ENCODE data around the gene SCGB1A1.

Gene SCGB1A1

DNA sequence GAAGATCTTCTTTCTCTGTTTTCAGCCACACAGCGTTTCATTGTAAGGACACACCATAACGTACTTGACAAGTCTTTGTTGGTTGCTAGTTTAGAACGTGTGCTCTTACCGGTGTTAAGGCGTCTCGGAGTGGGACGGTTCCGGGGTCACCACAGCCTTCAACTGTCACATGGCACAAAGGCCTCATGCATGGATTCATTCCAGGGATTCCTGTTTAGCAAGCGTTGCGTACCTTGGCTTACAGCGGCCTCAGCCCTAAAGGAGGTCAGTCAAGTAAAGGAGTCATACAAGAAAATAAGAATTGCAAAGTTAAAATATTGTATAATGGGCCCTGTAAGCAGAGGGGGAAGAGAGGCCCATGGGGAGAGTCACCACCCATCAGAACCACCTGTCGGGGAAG lies 2.2 kb upstream of the SCGB1A1 start:
- TF ChIP-seq, protein P1, sequence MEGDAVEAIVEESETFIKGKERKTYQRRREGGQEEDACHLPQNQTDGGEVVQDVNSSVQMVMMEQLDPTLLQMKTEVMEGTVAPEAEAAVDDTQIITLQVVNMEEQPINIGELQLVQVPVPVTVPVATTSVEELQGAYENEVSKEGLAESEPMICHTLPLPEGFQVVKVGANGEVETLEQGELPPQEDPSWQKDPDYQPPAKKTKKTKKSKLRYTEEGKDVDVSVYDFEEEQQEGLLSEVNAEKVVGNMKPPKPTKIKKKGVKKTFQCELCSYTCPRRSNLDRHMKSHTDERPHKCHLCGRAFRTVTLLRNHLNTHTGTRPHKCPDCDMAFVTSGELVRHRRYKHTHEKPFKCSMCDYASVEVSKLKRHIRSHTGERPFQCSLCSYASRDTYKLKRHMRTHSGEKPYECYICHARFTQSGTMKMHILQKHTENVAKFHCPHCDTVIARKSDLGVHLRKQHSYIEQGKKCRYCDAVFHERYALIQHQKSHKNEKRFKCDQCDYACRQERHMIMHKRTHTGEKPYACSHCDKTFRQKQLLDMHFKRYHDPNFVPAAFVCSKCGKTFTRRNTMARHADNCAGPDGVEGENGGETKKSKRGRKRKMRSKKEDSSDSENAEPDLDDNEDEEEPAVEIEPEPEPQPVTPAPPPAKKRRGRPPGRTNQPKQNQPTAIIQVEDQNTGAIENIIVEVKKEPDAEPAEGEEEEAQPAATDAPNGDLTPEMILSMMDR (IDR thresholded peaks at IDR 0.05; ENCODE audit: low read depth, low read length), result no peak
- H3K27me3 ChIP-seq, result no peaks in the 10 kb centered on the region
- no peaks in the 10 kb centered on the region for H3K36me3 ChIP-seq
- H3K4me1 ChIP-seq, result no peaks in the 10 kb centered on the region
- no peak for DNase-seq
- no peaks in the 10 kb centered on the region for H3K9me3 ChIP-seq
- no peak overlapping the region for H3K4me3 ChIP-seq (ENCODE audit: low read depth, low read length)

DNA sequence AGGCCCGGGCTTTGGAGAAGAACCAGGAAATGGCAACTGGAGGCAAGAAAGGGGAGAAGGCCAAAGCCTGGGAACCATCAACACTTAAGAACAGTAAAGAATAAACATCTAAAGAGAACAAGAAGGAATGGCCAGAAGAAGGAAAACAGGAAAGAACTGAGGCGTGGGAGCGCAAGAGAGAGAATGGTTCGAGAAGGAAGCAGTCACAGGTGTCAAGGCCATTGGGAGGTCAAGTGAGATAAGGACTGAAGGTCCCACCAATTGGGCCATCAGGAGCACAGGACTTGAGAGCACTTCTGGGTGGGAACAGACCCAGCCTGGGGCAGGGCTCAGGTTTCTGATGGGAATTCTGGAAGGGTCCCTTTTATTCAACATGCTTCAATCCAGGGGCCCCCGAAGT lies 697 bp upstream of the SCGB1A1 start:
- Histone ChIP-seq H3K9me3 (no peaks in the 10 kb centered on the region), H3K27me3 (no peaks in the 10 kb centered on the region), H3K4me1 (no peaks in the 10 kb centered on the region), H3K4me3 (ENCODE audit: low read depth, low read length) (no peak overlapping the region), H3K36me3 (no peaks in the 10 kb centered on the region)
- no peak for DNase-seq
- TF ChIP-seq, protein P1 (IDR thresholded peaks at IDR 0.05; ENCODE audit: low read depth, low read length), result no peak

DNA sequence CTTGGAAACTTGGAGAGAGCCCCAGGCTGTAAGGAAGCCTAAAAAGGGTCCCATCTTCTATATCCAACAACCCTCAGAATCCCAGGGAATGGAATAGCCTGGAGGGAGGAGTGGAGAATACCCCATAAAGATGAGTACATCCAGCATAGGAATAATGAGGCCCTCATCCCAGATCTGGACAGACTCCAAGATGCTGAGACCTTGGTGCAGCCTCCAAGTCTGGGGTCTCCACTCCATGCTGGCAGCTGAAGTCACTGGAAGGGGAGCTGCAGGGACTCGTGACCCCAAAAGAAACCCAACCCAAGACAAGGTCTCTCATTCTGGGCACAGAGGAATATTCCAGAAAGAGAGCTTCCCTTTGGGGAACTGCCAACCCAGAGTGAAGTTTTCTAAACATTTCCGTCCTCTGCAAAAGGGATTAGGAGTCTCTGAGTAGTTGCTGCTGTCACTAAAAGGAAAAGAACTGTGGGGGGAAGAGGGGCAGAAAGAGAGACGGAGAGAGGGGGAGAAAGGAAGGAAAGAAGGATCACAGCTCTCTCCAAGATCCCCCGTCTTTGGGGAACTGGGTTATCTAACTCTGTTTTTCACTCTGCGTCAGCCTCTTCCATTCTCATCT lies 589 bp downstream of the SCGB1A1 start:
- TF ChIP-seq, protein P1 (IDR thresholded peaks at IDR 0.05; ENCODE audit: low read depth, low read length), result no peak
- Histone ChIP-seq H3K4me1 (no peaks in the 10 kb centered on the region), H3K9me3 (no peaks in the 10 kb centered on the region), H3K36me3 (no peaks in the 10 kb centered on the region), H3K4me3 (ENCODE audit: low read depth, low read length) (no peak overlapping the region), H3K27me3 (no peaks in the 10 kb centered on the region)
- DNase-seq, result no peak

DNA sequence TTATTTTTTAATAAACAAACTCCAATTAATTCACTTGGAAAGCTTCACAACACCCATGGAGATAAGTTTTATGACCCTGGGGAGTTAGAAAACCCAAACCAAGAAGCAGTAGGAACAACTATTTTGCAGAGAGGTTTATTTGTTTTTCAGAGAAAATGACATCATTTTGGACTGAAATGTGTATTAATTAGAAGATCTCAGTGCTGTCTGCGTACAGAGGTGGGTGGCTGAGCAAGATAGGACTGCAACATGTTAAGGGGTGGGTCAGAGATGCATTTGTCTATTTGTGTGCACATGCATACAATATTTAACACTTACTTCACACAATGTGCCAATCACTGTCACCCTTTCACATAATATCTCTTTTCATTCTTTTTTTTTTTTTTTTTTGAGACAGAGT lies 1.1 kb downstream of the SCGB1A1 start:
- Histone ChIP-seq H3K27me3 (no peaks in the 10 kb centered on the region), H3K9me3 (no peaks in the 10 kb centered on the region), H3K36me3 (no peaks in the 10 kb centered on the region), H3K4me1 (no peaks in the 10 kb centered on the region), H3K4me3 (ENCODE audit: low read depth, low read length) (no peak overlapping the region)
- no peak for DNase-seq
- TF ChIP-seq, protein P1 (IDR thresholded peaks at IDR 0.05; ENCODE audit: low read depth, low read length), result no peak

DNA sequence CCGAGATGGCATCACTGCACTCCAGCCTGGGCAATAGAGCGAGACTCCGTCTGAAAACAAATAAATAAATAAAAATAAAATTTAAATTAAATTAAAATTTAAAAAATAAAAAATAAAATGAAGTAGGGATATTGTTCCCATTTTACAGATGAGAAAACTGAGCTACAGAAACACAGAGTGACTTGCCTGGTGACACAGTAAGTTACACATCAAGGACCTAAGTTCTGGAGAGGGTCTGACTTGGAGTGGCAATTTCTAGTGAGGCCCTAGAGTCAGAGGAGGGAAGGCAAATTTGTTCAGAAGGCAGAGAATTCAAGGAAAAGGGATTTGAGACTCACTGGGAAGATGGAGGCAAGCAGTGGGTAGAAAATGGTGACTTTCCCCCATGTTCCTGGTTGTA lies 2.0 kb downstream of the SCGB1A1 start:
- Histone ChIP-seq H3K4me3 (ENCODE audit: low read depth, low read length) (no peak overlapping the region), H3K36me3 (no peaks in the 10 kb centered on the region), H3K9me3 (no peaks in the 10 kb centered on the region), H3K4me1 (no peaks in the 10 kb centered on the region), H3K27me3 (no peaks in the 10 kb centered on the region)
- no peak for DNase-seq
- TF ChIP-seq, protein P1 (IDR thresholded peaks at IDR 0.05; ENCODE audit: low read depth, low read length), result no peak

DNA sequence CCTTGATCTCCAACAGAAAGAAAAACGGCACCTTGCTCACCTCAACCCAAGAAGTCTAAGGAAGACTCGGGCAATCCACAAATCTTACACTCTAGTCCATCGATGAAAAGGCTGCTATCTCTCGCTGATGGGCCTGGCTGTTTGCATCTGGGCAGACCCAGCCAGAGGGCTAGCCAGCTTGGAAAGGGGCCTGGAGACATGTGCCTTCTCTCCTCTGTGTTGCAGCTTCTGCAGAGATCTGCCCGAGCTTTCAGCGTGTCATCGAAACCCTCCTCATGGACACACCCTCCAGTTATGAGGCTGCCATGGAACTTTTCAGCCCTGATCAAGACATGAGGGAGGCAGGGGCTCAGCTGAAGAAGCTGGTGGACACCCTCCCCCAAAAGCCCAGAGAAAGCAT lies 3.2 kb downstream of the SCGB1A1 start:
- no peak for DNase-seq
- H3K4me1 ChIP-seq, result no peaks in the 10 kb centered on the region
- H3K27me3 ChIP-seq, result no peaks in the 10 kb centered on the region
- H3K9me3 ChIP-seq, result no peaks in the 10 kb centered on the region
- TF ChIP-seq, protein P1 (IDR thresholded peaks at IDR 0.05; ENCODE audit: low read depth, low read length), result no peak
- no peaks in the 10 kb centered on the region for H3K36me3 ChIP-seq
- H3K4me3 ChIP-seq (ENCODE audit: low read depth, low read length), result no peak overlapping the region
